Left lung (tissue), 10 donors: ENCODE measurements around the gene ZNF512B. TPM values are rescaled to one million over a fixed set of nuclear protein-coding genes. Genes with fewer than 3 reads are reported as not detected.

Source experiments
- ATAC-seq: fragments of 200-7000 bp; cut with Tn5 transposase; one replicate; pipeline ENCODE4 v1.9.1; 2020; ENCODE audit warnings: moderate library complexity
- DNase-seq, 4 donors: peaks; one replicate each; pipeline ENCODE4 v3.0.0-alpha.2; 2013 to 2020
- H3K27ac ChIP-seq, 2 donors: fragments of 200-600 bp; sonication (generic) in 1 of 2; one replicate each; pipeline versions ENCODE4 v1.5.0 to v1.8.0; 2020 to 2021
- H3K27me3 ChIP-seq, 2 donors: fragments of 200-600 bp; sonication (generic) in 1 of 2; one replicate each; pipeline versions ENCODE4 v1.5.0 to v1.8.0; 2020 to 2021
- H3K36me3 ChIP-seq, 2 donors: fragments of 200-600 bp; sonication (generic) in 1 of 2; one replicate each; pipeline versions ENCODE4 v1.5.0 to v1.8.0; 2020 to 2021
- H3K4me1 ChIP-seq, 2 donors: fragments of 200-600 bp; one replicate each; pipeline ENCODE4 v1.8.0; 2021
- H3K4me3 ChIP-seq, 2 donors: fragments of 200-600 bp; sonication (generic) in 1 of 2; one replicate each; pipeline versions ENCODE4 v1.5.0 to v1.8.0; 2020 to 2021; ENCODE audit warnings: mild to moderate bottlenecking in 1 of 2
- H3K9me3 ChIP-seq, 2 donors: fragments of 200-600 bp; sonication (generic) in 1 of 2; one replicate each; pipeline versions ENCODE4 v1.5.0 to v1.8.0; 2020 to 2021
- intact Hi-C, 2 donors: fragments of 100-400 bp; cut with DNase I; formaldehyde crosslinking; loops; one replicate each; pipeline versions ENCODE4 v1.11.2 to v1.14.2; 2022
- polyA plus RNA-seq, 6 donors: library from polyadenylated mRNA; unstranded; fragments of 120-200 nt; gene quantifications; one replicate each; pipeline ENCODE4 v1.2.1, GENCODE V29; 2013; ENCODE audit not compliant: insufficient read length in 6 of 6
- total RNA-seq, 2 donors: library from RNA; stranded (reverse); fragmentation: NEBNext Ultra II Directional; extraction: Animal tissue kit (Norgen Biotek cat#: 25700); gene quantifications; one replicate each; pipeline ENCODE4 v1.2.1, GENCODE V29; 2021
- TF ChIP-seq, protein P1 (sequence below), 2 donors: fragments of 200-600 bp; sonication (generic) in 1 of 2; IDR thresholded peaks; one replicate each; pipeline versions ENCODE4 v1.5.0 to v1.8.0; 2021; ENCODE audit warnings: antibody characterized with exemption in 2 of 2
- donor health status: DM: no; HTN: yes; CAD: no.
- donor health status: DM: no; HTN: no; CAD: no.

ZNF512B gene
- total and polyA plus RNA-seq, 8 donors = 16.4 to 38.3 (median 26.6) TPM

DNA sequence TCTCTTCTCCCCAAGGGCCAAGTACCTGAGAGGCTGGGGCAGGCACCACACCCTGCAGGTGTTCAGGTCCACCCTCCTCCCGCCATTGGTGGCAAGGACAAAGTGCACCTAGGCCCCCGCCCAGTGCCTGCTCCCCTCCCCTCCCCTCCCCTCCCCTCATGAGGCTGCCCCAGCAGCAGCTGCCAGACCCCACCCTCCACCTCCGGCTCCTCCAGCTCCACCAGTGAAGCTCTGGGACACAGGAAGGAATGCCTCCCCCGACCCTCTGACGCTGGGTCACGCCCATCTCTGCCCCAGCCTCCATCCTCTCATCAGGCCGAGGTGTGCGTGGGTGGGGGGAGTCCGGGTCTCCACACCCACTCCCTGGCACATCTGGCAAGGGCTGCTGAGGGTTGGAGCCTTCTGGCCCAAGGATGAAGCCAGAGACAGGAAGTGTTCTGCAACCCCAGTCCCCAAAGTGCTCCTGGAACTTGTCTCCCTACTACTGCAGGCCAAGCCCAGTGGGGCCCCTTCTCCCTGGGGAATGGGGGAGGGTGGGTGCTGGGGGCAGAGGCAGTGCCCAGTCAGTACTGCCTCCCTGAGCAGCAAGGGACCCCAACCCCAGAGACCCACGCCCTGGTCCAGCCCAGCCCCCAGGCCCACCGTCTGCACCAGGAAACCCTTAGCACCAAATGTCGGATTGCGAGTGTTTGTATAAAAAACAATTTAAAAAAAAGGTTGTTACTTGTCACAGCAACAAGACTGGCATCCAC, 11.9 kb downstream of the ZNF512B start:
- peaks cover 0 to 36% of the 10 kb centered on the region in 2 donors for H3K36me3 ChIP-seq
- H3K4me3 ChIP-seq = no peak overlapping the region
- TF ChIP-seq, protein P1, sequence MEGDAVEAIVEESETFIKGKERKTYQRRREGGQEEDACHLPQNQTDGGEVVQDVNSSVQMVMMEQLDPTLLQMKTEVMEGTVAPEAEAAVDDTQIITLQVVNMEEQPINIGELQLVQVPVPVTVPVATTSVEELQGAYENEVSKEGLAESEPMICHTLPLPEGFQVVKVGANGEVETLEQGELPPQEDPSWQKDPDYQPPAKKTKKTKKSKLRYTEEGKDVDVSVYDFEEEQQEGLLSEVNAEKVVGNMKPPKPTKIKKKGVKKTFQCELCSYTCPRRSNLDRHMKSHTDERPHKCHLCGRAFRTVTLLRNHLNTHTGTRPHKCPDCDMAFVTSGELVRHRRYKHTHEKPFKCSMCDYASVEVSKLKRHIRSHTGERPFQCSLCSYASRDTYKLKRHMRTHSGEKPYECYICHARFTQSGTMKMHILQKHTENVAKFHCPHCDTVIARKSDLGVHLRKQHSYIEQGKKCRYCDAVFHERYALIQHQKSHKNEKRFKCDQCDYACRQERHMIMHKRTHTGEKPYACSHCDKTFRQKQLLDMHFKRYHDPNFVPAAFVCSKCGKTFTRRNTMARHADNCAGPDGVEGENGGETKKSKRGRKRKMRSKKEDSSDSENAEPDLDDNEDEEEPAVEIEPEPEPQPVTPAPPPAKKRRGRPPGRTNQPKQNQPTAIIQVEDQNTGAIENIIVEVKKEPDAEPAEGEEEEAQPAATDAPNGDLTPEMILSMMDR (IDR thresholded peaks at IDR 0.05) = no peak
- DNase-seq (peak in 2 of 4 donors; percentile 33 to 73), ATAC-seq (peak; percentile 0)
- H3K27ac ChIP-seq = peak overlapping the region; percentile 42 to 45
- no peaks in the 10 kb centered on the region for H3K27me3 ChIP-seq
- intact Hi-C loops = no loop called here
- H3K9me3 ChIP-seq = no peaks in the 10 kb centered on the region
- H3K4me1 ChIP-seq = peaks cover 20 to 41% of the 10 kb centered on the region in 2 donors

DNA sequence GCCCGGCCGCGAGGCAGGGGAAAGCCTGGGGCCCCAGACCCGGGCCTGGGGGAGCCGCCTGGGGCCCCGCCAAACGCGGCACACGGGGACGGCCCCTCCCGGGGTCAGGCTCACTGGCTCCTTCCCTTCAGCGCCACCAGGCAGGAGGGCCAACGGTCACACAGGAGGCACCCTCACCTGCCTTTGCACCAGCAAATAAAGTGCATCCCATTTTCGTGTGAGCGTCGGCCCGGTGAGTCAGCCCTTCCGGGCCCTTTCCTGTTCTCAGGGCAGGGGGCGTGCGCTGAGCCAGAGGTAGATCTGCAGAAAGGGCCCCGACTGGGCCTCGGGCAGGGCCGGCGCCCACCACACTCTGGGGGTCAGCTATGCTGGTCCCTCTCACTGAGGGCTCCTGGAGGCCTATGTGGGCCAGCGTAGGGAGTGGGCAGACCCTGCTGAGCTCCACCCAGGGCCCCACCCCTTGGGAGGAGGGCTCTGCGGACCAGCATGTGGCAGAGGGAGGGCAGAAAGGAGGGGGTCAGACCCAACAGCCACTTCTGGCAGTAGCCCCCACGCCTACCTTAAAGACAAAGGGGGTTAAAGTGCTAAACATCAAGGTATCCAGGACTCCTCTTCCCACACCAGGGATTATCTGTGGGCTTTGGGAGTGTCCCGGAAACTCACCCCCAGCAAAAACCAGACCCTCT, 12.6 kb downstream of the ZNF512B start:
- Histone ChIP-seq H3K36me3 (peaks cover 0 to 35% of the 10 kb centered on the region in 2 donors), H3K27me3 (no peaks in the 10 kb centered on the region), H3K4me1 (peaks cover 20 to 45% of the 10 kb centered on the region in 2 donors), H3K27ac (peak overlapping the region; percentile 42 to 45), H3K9me3 (no peaks in the 10 kb centered on the region), H3K4me3 (peak overlapping the region; percentile 36 to 100)
- TF ChIP-seq, protein P1 (IDR thresholded peaks at IDR 0.05) = no peak
- DNase-seq = peak in 2 of 4 donors; percentile 65 to 86
- peak; percentile 57 for ATAC-seq
- intact Hi-C loops = no loop called here

DNA sequence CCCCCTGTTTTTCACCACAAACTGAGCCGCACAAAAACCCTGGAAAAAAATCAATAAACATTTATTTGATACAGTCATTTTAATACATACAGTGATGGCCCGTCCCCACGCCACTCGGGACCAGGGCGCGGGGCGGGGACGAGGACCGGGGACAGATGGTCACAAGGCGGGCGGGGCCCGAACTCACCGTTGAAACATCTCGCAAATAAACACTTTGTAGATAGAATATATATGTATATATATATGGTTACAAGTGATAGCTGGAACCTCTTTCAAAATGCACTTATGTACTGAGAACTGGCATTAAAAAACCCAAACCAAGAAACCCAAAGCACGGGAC, 13.1 kb downstream of the ZNF512B start:
- H3K4me3 ChIP-seq = peak overlapping the region; percentile 36 to 100
- H3K9me3 ChIP-seq = no peaks in the 10 kb centered on the region
- ATAC-seq (peak; percentile 1), DNase-seq (no peak)
- peaks cover 0 to 33% of the 10 kb centered on the region in 2 donors for H3K36me3 ChIP-seq
- no peaks in the 10 kb centered on the region for H3K27me3 ChIP-seq
- intact Hi-C loops = no loop called here
- peak overlapping the region; percentile 42 to 45 for H3K27ac ChIP-seq
- TF ChIP-seq, protein P1 (IDR thresholded peaks at IDR 0.05) = no peak
- H3K4me1 ChIP-seq = peaks cover 20 to 50% of the 10 kb centered on the region in 2 donors

DNA sequence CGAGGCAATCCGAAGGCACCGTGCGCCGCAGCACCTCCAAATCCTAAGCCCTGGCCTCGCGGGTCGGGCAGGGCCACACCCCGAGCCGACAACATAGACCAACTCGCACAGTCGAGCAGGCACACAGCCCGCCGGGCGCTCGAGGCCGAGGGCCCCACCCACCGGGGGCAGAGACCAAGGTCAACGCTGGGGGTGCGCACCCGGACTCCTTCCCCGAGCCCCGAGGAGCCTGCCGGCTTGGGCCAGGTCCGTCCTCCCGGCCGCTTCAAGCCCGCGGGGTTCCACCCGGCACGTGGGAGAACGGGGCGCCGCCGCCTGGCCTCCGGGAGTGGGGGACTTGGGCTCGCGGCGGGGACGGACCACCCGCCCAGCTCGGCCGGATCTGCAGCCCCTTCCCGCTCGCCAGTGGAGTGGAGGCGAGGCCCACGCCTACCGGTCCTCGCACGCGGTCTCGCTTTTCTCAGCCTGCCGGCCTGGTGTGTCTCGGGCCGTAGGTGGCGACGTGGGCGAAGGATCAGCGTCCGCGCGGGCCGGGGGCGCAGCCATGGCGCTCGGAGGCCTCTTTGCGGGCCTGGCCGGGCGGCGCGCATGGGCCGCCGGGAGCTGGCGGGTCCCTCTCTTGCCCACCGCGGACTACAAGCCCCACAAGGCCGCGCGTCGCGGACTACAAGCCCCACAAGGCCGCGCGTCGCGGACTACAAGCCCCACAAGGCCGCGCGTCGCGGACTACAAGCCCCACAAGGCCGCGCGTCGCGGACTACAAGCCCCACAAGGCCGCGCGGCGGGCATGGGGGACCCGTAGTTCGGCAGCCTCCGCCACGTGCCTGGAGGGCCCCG, 13.7 kb downstream of the ZNF512B start, which contains the start of gene UCKL1:
TSS of gene UCKL1 (minus strand) at position 590 of the 837 bp plus-strand sequence. CDS start at position 546, 44 bp downstream.
- intact Hi-C loops = no loop called here

More for the DNA sequence above, 13.7 kb downstream of the ZNF512B start, which contains the start of gene UCKL1:
- no peaks in the 10 kb centered on the region for H3K27me3 ChIP-seq
- ATAC-seq = peak; percentile 85
- DNase-seq = peak; percentile 89 to 95 (median 94)
- TF ChIP-seq, protein P1 (IDR thresholded peaks at IDR 0.05) = no peak
- peak within 1 kb of the TSS; percentile 94 to 100 for H3K4me3 ChIP-seq
- H3K27ac ChIP-seq = peak within 1 kb of the TSS; percentile 72 to 84
- peaks cover 0 to 27% of the 10 kb centered on the region in 2 donors for H3K36me3 ChIP-seq
- H3K4me1 ChIP-seq = peaks cover 20 to 56% of the 10 kb centered on the region in 2 donors
- no peaks in the 10 kb centered on the region for H3K9me3 ChIP-seq
